Stimulated activated CD4-positive, alpha-beta T cell treated with anti-CD3 and anti-CD28 coated beads, Interleukin-2, amount 100 ng/mL, for 48 hours (primary cell): ENCODE results near the gene UBE4B.

Experiments used
- DNase-seq, 2 donors: peaks; one replicate each; pipeline ENCODE4 v3.0.0-alpha.2; 2020

UBE4B gene

GRCh38 chr1:10121688-10122087, 88.9 kb downstream of the UBE4B start:
- no peak for DNase-seq

DNA sequence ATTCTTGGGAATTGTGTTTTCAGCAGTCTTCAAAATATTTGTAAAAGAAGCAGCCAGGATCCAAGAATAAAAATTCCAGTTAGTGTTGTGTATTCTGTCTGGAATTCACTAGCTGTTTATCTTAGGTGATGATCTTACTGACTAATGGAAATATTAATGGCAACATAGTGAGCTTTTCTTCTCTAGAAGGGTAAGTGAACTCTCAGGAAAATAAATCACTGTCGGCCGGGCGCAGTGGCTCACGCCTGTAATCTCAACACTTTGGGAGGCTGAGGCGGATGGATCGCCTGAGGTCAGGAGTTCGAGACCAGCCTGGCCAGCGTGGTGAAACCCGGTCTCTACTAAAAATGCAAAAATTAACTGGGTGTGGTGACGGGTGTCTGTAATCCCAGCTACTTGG, 90.2 kb downstream of the UBE4B start:
- no peak for DNase-seq

- no peak for DNase-seq
Measured at GRCh38 chr1:10128101-10128765, 95.5 kb downstream of the UBE4B start.

GRCh38 chr1:10132316-10132715, 99.6 kb downstream of the UBE4B start:
- DNase-seq: no peak

GRCh38 chr1:10132852-10133251, 100.1 kb downstream of the UBE4B start:
- no peak for DNase-seq

DNA sequence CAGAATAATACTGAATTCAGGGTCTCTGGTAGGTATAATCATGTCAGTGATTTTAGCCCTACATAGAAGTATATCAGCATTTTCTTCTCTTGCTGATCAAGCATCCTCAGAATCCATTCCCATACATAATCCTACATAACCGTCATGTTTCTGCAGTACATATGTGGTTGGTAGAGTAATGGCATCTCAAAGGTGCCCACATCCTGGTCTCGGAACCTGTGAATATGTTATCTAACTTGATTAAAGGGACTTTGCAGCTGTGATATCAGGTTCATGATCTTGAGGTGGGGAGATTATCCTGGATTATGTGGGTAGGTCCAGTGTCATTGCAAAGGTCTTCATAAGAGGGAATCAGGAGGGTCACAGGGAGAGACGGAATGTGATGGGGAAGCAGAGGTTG, 108.2 kb downstream of the UBE4B start:
- no peak for DNase-seq

- DNase-seq: no peak
Measured at GRCh38 chr1:10143961-10144485, 111.3 kb downstream of the UBE4B start.

DNA sequence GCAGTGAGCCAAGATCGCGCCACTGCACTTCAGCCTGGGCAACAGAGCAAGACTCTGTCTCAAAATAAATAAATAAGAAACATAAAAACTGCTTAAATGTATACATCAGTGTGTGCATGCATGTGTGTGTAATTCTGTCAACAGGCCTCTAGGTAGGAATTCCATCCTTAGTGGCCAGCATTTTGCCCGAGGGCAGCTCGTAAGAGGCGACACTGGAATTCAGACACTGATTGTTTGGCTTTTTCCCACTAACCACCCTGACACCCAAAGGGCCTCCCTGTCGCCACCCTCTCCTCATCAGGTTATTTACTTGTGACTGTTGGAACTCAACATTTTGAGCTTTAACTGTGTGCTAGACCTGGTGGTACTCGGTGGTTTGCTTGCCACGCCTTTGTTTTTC, 113.6 kb downstream of the UBE4B start:
- no peak for DNase-seq

GRCh38 chr1:10149231-10149630, 116.5 kb downstream of the UBE4B start:
- no peak for DNase-seq

GRCh38 chr1:10152709-10153284, 120.0 kb downstream of the UBE4B start:
- DNase-seq: peak; percentile 31 to 54

GRCh38 chr1:10155087-10155712, 122.4 kb downstream of the UBE4B start:
- DNase-seq: no peak

GRCh38 chr1:10160173-10160572, 127.4 kb downstream of the UBE4B start:
- DNase-seq: no peak

DNA sequence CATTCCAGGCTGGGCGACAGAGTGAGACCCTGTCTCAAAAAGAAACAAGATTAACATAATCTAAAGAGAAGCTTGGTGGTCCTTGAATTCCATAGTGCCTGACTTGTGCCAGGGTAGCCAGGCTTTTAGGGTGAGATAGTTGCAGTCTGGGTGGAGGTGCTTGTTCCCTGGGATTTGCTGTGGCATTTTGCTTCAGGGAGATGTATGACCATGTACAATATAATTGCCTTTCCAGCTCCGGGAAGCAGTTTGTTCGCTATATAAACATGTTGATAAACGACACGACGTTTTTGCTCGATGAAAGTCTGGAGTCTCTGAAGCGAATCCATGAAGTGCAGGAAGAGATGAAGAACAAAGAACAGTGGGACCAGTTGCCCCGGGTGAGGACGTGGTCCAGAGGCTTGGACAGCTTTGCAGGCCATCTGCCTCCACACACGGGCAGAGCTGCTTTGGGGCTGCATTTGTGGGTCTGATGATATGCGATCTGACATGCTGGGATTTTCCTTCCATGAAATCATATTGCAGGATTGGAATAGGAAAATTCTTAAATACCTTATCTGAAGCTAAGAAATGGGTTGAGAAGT, 128.2 kb downstream of the UBE4B start:
- no peak for DNase-seq

DNA sequence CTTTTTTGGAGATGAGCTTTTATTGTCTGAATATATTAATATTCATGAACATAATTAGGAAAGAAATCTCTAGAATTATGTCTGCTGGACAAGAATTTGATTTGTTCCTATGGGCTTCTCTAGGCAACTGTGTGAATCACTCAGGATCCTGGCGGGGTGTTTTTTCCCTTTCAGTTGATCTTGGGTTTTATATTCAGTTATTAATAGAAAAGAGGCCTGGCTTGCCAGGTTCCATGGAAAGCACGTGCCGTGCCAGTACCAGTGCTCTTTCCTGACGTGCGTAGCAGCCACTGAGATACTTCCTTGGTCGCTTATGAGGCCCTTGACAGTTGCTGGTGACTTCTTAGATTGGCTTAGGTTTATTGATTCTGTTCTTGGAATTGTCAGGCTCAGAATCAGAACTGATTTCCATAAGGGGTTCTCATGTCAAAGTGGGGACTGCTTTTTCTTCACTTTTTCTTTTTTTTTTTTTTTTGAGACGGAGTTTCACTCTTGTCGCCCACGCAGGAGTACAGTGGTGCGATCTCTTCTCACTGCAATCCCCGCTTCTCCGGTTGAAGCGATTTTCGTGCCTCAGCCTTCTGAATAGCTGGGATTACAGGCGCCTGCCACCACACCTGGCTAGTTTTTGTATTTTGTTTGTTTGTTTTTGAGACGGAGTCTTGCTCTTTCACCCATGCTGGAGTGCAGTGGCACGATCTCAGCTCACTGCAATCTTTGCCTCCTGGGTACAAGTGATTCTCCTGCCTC, 129.0 kb downstream of the UBE4B start:
- DNase-seq: no peak

- DNase-seq: no peak
Measured at GRCh38 chr1:10168912-10169514, 136.3 kb downstream of the UBE4B start.

DNA sequence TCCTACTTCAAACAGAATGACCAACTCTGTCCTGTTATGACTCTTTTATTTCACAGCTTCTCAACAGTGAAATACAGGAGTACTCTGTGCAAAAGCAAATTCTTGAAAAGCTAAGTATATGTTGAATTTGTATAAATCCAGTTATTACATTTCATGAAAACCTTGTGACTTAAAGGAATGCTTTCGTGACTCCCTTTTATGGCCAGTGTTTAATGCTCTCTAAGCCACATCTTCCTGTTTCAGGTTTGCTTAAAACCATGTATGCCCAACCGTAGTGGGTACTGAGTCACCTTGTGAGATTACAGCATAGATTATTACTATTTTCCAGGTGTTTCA, 137.4 kb downstream of the UBE4B start:
- DNase-seq: no peak

GRCh38 chr1:10171105-10171767, 138.5 kb downstream of the UBE4B start:
- DNase-seq: no peak

DNA sequence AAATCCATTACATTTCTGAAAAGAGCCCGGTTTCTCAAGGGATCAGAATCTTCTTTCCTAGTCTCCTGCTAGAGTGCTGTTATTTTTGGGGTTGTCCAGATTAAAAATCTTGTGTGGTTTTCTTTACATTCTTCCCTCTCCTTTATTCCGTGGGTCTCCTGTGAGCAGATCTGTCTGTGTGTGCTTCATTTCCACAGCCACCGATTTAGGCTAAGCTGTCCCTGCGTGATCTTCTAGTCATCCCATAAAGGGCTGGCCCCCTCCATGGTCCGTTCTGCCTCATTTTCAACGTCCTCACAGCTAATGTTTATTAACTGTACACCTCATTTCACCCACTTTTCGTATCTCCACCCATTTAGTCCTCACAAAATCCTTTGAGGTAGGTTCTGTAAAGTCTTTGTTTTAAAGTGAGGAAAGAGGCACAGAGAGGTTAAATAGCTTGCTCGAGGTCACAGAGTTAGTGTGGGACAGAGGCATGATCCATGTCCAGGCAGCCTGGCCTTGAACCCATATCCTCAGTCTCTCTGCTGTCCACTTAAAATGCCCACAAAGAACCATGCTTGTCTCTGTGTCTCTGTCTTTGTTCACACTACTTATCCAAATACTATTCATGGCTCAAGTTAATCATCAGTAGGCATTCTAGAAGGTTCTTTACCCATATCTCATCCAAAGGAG, 139.4 kb downstream of the UBE4B start:
- no peak for DNase-seq

- DNase-seq: no peak
Measured at GRCh38 chr1:10173582-10173981, 140.8 kb downstream of the UBE4B start.

DNA sequence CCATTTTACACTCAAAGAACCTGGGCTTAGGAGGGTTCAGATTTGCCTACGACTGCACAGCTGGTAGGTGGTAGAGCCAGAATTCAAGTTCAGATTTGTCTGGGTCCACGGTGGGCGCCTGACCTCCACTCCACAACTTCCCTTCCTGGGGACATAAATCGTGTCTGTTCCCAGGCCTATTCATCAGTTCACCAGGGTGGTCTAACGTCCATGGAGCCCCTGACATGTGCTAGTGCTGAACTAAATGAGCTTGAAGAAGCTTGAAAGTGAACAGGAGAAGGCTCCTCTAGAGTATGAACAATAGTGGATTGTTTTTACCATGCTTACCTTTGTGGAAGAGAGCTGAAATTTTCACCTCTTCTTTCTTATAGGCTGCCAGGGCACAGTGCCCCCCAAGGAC, 145.1 kb downstream of the UBE4B start:
- DNase-seq: no peak

- DNase-seq: no peak
Measured at GRCh38 chr1:10178597-10179405, 146.0 kb downstream of the UBE4B start.
